HepG2 (cell line): ENCODE results near the gene RAC3. TPM values are rescaled to one million over a fixed set of nuclear protein-coding genes. Genes with fewer than 3 reads are reported as not detected.
A peak's percentile ranks its signal among the peaks of the same experiment; 100 is the strongest.

Source experiments
- ARNT ChIP-seq: fragments of 450-650 bp; IDR thresholded peaks from 2 replicates; pipeline ENCODE4 v1.6.1; 2017
- CBX1 ChIP-seq: IDR thresholded peaks from one replicate; pipeline ENCODE4 v1.6.1; 2016; ENCODE audit warnings: antibody characterized with exemption, low read depth
- CREB1 ChIP-seq, 2 experiments: fragments of 450-650 bp in 1 of 2; IDR thresholded peaks; 2 replicates each; pipeline ENCODE4 v1.6.1; 2016 to 2017; ENCODE audit warnings: control low read depth in 1 of 2, mild to moderate bottlenecking in 1 of 2, missing compliant biosample characterization in 1 of 2, missing genetic modification characterization in 1 of 2
- EED ChIP-seq: sonication (generic); formaldehyde crosslinking; IDR thresholded peaks from 2 replicates; pipeline ENCODE4 v1.5.0; 2020; ENCODE audit warnings: mild to moderate bottlenecking, missing genetic modification reagents
- ERF ChIP-seq: IDR thresholded peaks from 2 replicates; pipeline ENCODE4 v1.6.1; 2018; ENCODE audit warnings: missing biosample characterization, missing genetic modification reagents
- FOXO1 ChIP-seq: sonication (generic); formaldehyde crosslinking; IDR thresholded peaks from 2 replicates; pipeline ENCODE4 v1.4.0; 2020; ENCODE audit warnings: missing genetic modification reagents
- HIC2 ChIP-seq: sonication (generic); formaldehyde crosslinking; IDR thresholded peaks from 2 replicates; pipeline ENCODE4 v1.9.0; 2022; ENCODE audit warnings: low read depth, missing genetic modification reagents
- KDM3A ChIP-seq: IDR thresholded peaks from 2 replicates; pipeline ENCODE4 v1.6.1; 2018; ENCODE audit warnings: low read depth, missing compliant biosample characterization
- MEIS2 ChIP-seq: sonication (generic); formaldehyde crosslinking; IDR thresholded peaks from 2 replicates; pipeline ENCODE4 v1.9.0; 2021; ENCODE audit warnings: mild to moderate bottlenecking, missing genetic modification reagents
- NFYC ChIP-seq: IDR thresholded peaks from 2 replicates; pipeline ENCODE4 v1.6.1; 2016; ENCODE audit warnings: missing genetic modification reagents, missing compliant biosample characterization
- PAF1 ChIP-seq: IDR thresholded peaks from 2 replicates; pipeline ENCODE4 v1.6.1; 2016; ENCODE audit warnings: missing genetic modification reagents, missing compliant biosample characterization
- RFX3 ChIP-seq: IDR thresholded peaks from 2 replicates; pipeline ENCODE4 v1.6.1; 2016; ENCODE audit warnings: missing biosample characterization, missing genetic modification reagents
- TCF7L2 ChIP-seq: IDR thresholded peaks from 2 replicates; pipeline ENCODE4 v1.6.1; 2011; ENCODE audit warnings: mild to moderate bottlenecking, low read depth, low read length, moderate library complexity
- TSC22D2 ChIP-seq: sonication (generic); formaldehyde crosslinking; IDR thresholded peaks from 2 replicates; pipeline ENCODE4 v1.5.1; 2020; ENCODE audit warnings: missing genetic modification reagents, mild to moderate bottlenecking, borderline replicate concordance
- ZNF136 ChIP-seq: sonication (generic); formaldehyde crosslinking; IDR thresholded peaks from 2 replicates; pipeline ENCODE4 v1.8.1; 2022; ENCODE audit warnings: low read depth, mild to moderate bottlenecking, moderate library complexity, missing genetic modification reagents
- ZNF589 ChIP-seq: sonication (generic); formaldehyde crosslinking; conservative IDR thresholded peaks from 2 replicates; pipeline ENCODE4 v1.8.0; 2022; ENCODE audit warnings: mild to moderate bottlenecking, moderate library complexity, missing genetic modification reagents
- ZNF644 ChIP-seq: IDR thresholded peaks from 2 replicates; pipeline ENCODE4 v1.6.1; 2016; ENCODE audit warnings: low read depth
- ZNF780A ChIP-seq: sonication (generic); formaldehyde crosslinking; IDR thresholded peaks from 2 replicates; pipeline ENCODE4 v1.8.0; 2022; ENCODE audit warnings: mild to moderate bottlenecking, missing genetic modification reagents, moderate library complexity
- ZXDC ChIP-seq: sonication (generic); formaldehyde crosslinking; IDR thresholded peaks from 2 replicates; pipeline ENCODE4 v1.5.0; 2020; ENCODE audit warnings: mild to moderate bottlenecking, missing genetic modification reagents
- polyA plus RNA-seq, 8 experiments: library from polyadenylated mRNA; depleted of rRNA in 3 of 8; stranded (reverse) in 7 of 8; unstranded in 1 of 8; fragments of >200 nt; fragmentation: Illumina TruSeq in 4 of 8; extraction: Trizol in 4 of 8; gene quantifications; 2 replicates each; pipeline versions ENCODE4 v1.2.1 to v1.2.3, GENCODE V29; 2011 to 2016; ENCODE audit warnings: low read depth in 4 of 8, missing spikeins in 1 of 8, mixed read lengths in 1 of 8; ENCODE audit not compliant: insufficient read depth in 1 of 8
- total RNA-seq, 5 experiments: library from RNA; depleted of rRNA; stranded (reverse); fragments of >200 nt; fragmentation: Illumina TruSeq; extraction: Trizol; gene quantifications; 2 replicates each; pipeline ENCODE4 v1.2.3, GENCODE V29; 2016; ENCODE audit warnings: low read depth in 1 of 5
- TF ChIP-seq, protein P1 (sequence below): sonication (generic); formaldehyde crosslinking; IDR thresholded peaks from 2 replicates; pipeline ENCODE4 v1.4.0; 2020; ENCODE audit warnings: missing genetic modification reagents
- TF ChIP-seq, protein P2 (sequence below): sonication (generic); formaldehyde crosslinking; IDR thresholded peaks from 2 replicates; pipeline ENCODE4 v1.5.0; 2020; ENCODE audit warnings: missing genetic modification reagents, mild to moderate bottlenecking, borderline replicate concordance
- TF ChIP-seq, protein P3 (sequence below): sonication (generic); formaldehyde crosslinking; IDR thresholded peaks from 2 replicates; pipeline ENCODE4 v1.8.0; 2022; ENCODE audit warnings: low read depth, missing genetic modification reagents

Gene RAC3
- total and polyA plus RNA-seq, 2 of the 13 experiments (the other 11 are each of a cell fraction or from before 2014, with no cell fraction given): 10.5 to 21.3 TPM

GRCh38 chr17:81994593-81995462, 36.6 kb upstream of the RAC3 start (continued):
- no peak; the same call in 1 of the 2 replicates for TF ChIP-seq HIC2 (CRISPR knock-in tag)
- peak; percentile 30 for TF ChIP-seq CBX1
- TF ChIP-seq EED: no peak
- no peak for TF ChIP-seq ARNT
- 0 out of 2 replicates have a peak, but pooled peaks have one; percentile 35 for TF ChIP-seq ERF (CRISPR knock-in tag)
- TF ChIP-seq RFX3 (CRISPR knock-in tag): no peak
- no peak for TF ChIP-seq ZNF589 (CRISPR knock-in tag)
- TF ChIP-seq ZNF136 (CRISPR knock-in tag): no peak
- TF ChIP-seq, protein P1, sequence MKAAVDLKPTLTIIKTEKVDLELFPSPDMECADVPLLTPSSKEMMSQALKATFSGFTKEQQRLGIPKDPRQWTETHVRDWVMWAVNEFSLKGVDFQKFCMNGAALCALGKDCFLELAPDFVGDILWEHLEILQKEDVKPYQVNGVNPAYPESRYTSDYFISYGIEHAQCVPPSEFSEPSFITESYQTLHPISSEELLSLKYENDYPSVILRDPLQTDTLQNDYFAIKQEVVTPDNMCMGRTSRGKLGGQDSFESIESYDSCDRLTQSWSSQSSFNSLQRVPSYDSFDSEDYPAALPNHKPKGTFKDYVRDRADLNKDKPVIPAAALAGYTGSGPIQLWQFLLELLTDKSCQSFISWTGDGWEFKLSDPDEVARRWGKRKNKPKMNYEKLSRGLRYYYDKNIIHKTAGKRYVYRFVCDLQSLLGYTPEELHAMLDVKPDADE: peak; percentile 61; the same call in 1 of the 2 replicates
- TF ChIP-seq MEIS2 (CRISPR knock-in tag): peak; percentile 20; the same call in 1 of the 2 replicates
- TF ChIP-seq, protein P2, sequence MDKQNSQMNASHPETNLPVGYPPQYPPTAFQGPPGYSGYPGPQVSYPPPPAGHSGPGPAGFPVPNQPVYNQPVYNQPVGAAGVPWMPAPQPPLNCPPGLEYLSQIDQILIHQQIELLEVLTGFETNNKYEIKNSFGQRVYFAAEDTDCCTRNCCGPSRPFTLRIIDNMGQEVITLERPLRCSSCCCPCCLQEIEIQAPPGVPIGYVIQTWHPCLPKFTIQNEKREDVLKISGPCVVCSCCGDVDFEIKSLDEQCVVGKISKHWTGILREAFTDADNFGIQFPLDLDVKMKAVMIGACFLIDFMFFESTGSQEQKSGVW (CRISPR knock-in tag): no peak; the same call in 1 of the 2 replicates
- TF ChIP-seq PAF1 (CRISPR knock-in tag): 0 out of 2 replicates have a peak, but pooled peaks have one; percentile 38
- no peak for TF ChIP-seq NFYC (CRISPR knock-in tag)
- TF ChIP-seq TSC22D2 (CRISPR knock-in tag): no peak; the same call in 1 of the 2 replicates
- TF ChIP-seq FOXO1 (CRISPR knock-in tag): peak; percentile 81; the same call in 1 of the 2 replicates
- no peak for TF ChIP-seq ZNF644
- TF ChIP-seq, protein P3, sequence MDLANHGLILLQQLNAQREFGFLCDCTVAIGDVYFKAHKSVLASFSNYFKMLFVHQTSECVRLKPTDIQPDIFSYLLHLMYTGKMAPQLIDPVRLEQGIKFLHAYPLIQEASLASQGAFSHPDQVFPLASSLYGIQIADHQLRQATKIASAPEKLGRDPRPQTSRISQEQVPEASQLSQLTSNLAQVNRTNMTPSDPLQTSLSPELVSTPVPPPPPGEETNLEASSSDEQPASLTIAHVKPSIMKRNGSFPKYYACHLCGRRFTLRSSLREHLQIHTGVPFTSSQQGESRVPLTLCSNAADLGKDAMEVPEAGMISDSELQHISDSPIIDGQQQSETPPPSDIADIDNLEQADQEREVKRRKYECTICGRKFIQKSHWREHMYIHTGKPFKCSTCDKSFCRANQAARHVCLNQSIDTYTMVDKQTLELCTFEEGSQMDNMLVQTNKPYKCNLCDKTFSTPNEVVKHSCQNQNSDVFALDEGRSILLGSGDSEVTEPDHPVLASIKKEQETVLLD (CRISPR knock-in tag): no peak; the same call in 1 of the 2 replicates
- TF ChIP-seq CREB1 (IDR thresholded peaks at IDR 0.05): no peak
- TF ChIP-seq CREB1 (CRISPR knock-in tag; IDR thresholded peaks at IDR 0.05): no peak
- TF ChIP-seq ZNF780A (CRISPR knock-in tag): 0 out of 2 replicates have a peak, but pooled peaks have one; percentile 41
- TF ChIP-seq ZXDC (CRISPR knock-in tag): peak; percentile 95
- no peak for TF ChIP-seq KDM3A
- peak; percentile 60; the same call in 1 of the 2 replicates for TF ChIP-seq TCF7L2
